Osteoblast (primary cell): ENCODE results near the gene INTS4. TPM values are rescaled to one million over a fixed set of nuclear protein-coding genes. Genes with fewer than 3 reads are reported as not detected.
A peak's percentile ranks its signal among the peaks of the same experiment; 100 is the strongest.
"Not testable (repeated sequence)": the region's sequence is repeated elsewhere in the genome, so short reads cannot be mapped to it uniquely, and the experiment has no call there.

ENCODE experiments used
- DNase-seq: peaks from one replicate; pipeline ENCODE4 v3.0.0; 2011; ENCODE audit warnings: low spot score, mixed read lengths; ENCODE audit not compliant: insufficient read length; ENCODE audit errors: missing footprints
- H2AFZ ChIP-seq: 2 replicates; pipeline ENCODE4 v1.6.0; 2011; ENCODE audit warnings: mild to moderate bottlenecking, low read length
- H3K27ac ChIP-seq: 2 replicates; pipeline ENCODE4 v1.5.1; 2011; ENCODE audit warnings: mild to moderate bottlenecking, low read depth, low read length, moderate library complexity
- H3K27me3 ChIP-seq: 2 replicates; pipeline ENCODE4 v1.6.0; 2012; ENCODE audit warnings: mild to moderate bottlenecking, control low read depth, inconsistent platforms, low read length, moderate library complexity; ENCODE audit not compliant: insufficient read depth
- H3K36me3 ChIP-seq: 2 replicates; pipeline ENCODE4 v1.5.1; 2011; ENCODE audit warnings: mild to moderate bottlenecking, low read length, control low read depth, moderate library complexity; ENCODE audit not compliant: insufficient read depth
- H3K4me1 ChIP-seq: 2 replicates; pipeline ENCODE4 v1.5.1; 2011; ENCODE audit warnings: mild to moderate bottlenecking, low read length, control low read depth, moderate library complexity; ENCODE audit not compliant: insufficient read depth
- H3K4me2 ChIP-seq: 2 replicates; pipeline ENCODE4 v1.6.0; 2011; ENCODE audit warnings: mild to moderate bottlenecking, low read length; ENCODE audit not compliant: insufficient read depth
- H3K4me3 ChIP-seq: fragments of 200-600 bp; sonication (generic); 3 replicates; pipeline ENCODE4 v1.5.1; 2012; ENCODE audit warnings: mild to moderate bottlenecking, low read length, inconsistent platforms; ENCODE audit not compliant: insufficient read depth
- H3K79me2 ChIP-seq: 2 replicates; pipeline ENCODE4 v1.6.0; 2012; ENCODE audit warnings: mild to moderate bottlenecking, low read length, control low read depth, inconsistent platforms; ENCODE audit not compliant: insufficient read depth
- H3K9me3 ChIP-seq: 2 replicates; pipeline ENCODE4 v1.5.1; 2011; ENCODE audit warnings: low read depth, low read length, control low read depth
- H4K20me1 ChIP-seq: 2 replicates; pipeline ENCODE4 v1.6.0; 2012; ENCODE audit warnings: mild to moderate bottlenecking, low read length, control low read depth; ENCODE audit not compliant: insufficient read depth
- CTCF ChIP-seq: IDR thresholded peaks from 2 replicates; pipeline ENCODE4 v1.5.1; 2011; ENCODE audit warnings: mild to moderate bottlenecking, low read depth, low read length, moderate library complexity; ENCODE audit errors: extremely low read depth
- total RNA-seq: library from RNA; depleted of rRNA; stranded (reverse); fragments of >200 nt; gene quantifications from 2 replicates; pipeline ENCODE4 v1.2.3, GENCODE V29; 2012

Gene INTS4
- total RNA-seq, 1 donor: 35.8 TPM

DNA sequence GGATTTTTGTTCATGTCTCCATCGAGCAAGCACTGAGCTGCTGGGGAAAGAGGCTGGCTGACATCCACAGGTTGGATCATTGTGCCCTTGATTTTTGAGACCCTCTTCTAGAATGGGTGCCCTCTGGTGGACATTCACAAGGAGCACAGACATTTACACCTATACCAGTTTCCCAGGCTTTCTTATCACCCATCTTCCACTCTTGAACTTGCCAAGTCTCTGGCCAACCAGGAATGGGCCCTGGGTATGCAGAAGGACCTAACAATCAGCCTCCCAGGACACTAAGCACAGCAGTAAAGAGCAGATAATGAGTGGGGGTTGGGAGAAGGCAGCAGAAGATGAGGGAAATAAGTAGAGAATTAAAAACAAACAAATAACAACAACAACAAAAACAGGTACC, 5.7 kb upstream of the INTS4 start:
- H3K27me3 ChIP-seq: no peaks in the 10 kb centered on the region
- H3K27ac ChIP-seq: no peak overlapping the region
- H3K4me1 ChIP-seq: peaks cover 2% of the 10 kb centered on the region
- no peaks in the 10 kb centered on the region for H3K9me3 ChIP-seq
- peak; percentile 78 for TF ChIP-seq CTCF
- H4K20me1 ChIP-seq: no peaks in the 10 kb centered on the region
- H3K4me3 ChIP-seq: no peak overlapping the region
- no peaks in the 10 kb centered on the region for H3K79me2 ChIP-seq
- H2AFZ ChIP-seq: no peak overlapping the region
- peak; percentile 54 for DNase-seq
- H3K36me3 ChIP-seq: no peaks in the 10 kb centered on the region
- no peak overlapping the region for H3K4me2 ChIP-seq

GRCh38 chr11:77999446-78000030, 5.1 kb upstream of the INTS4 start:
- no peak for TF ChIP-seq CTCF
- H3K79me2 ChIP-seq: no peaks in the 10 kb centered on the region

DNA sequence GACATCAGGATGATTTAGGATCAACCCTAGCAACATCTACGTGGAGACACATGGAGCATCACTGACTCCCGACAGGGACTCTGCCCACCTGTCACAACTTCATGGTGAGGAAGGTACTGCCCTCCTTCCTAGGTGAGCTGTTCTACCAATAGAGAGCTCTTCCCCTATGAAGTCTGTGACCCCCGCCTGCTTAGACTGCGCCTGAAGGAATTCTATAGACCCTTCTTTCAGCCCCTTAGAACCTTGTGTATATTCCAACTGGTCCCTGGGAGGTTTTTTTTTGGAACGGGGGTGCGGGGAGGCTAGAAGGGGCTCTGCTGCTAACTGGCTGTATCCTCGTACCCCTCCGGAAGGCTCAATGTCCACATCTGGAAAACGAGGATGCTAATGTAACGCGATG, 566 bp downstream of the INTS4 start:
- TF ChIP-seq CTCF: no peak
- H3K9me3 ChIP-seq: no peaks in the 10 kb centered on the region
- H3K36me3 ChIP-seq: peaks cover 14% of the 10 kb centered on the region
- H3K4me3 ChIP-seq: peak overlapping the region; percentile 88
- H3K79me2 ChIP-seq: peaks cover 27% of the 10 kb centered on the region
- H2AFZ ChIP-seq: peak overlapping the region; percentile 96
- peaks cover 14% of the 10 kb centered on the region for H3K4me1 ChIP-seq
- H4K20me1 ChIP-seq: no peaks in the 10 kb centered on the region
- DNase-seq: peak; percentile 38
- peak overlapping the region; percentile 92 for H3K4me2 ChIP-seq
- H3K27ac ChIP-seq: peak overlapping the region; percentile 67
- no peaks in the 10 kb centered on the region for H3K27me3 ChIP-seq

More at GRCh38 chr11:77999446-78000030, 5.1 kb upstream of the INTS4 start:
- peak; percentile 54 for DNase-seq
- no peaks in the 10 kb centered on the region for H3K36me3 ChIP-seq
- H4K20me1 ChIP-seq: no peaks in the 10 kb centered on the region
- no peak overlapping the region for H3K27ac ChIP-seq
- H3K27me3 ChIP-seq: no peaks in the 10 kb centered on the region
- peaks cover 5% of the 10 kb centered on the region for H3K4me1 ChIP-seq
- no peak overlapping the region for H2AFZ ChIP-seq
- no peak overlapping the region for H3K4me2 ChIP-seq
- no peaks in the 10 kb centered on the region for H3K9me3 ChIP-seq
- H3K4me3 ChIP-seq: no peak overlapping the region

- Histone ChIP-seq H3K9me3 (no peaks in the 10 kb centered on the region), H3K27me3 (no peaks in the 10 kb centered on the region), H4K20me1 (no peaks in the 10 kb centered on the region), H3K4me2 (no peak overlapping the region), H2AFZ (no peak overlapping the region), H3K4me3 (no peak overlapping the region), H3K27ac (no peak overlapping the region), H3K4me1 (peaks cover 14% of the 10 kb centered on the region), H3K36me3 (peaks cover 26% of the 10 kb centered on the region), H3K79me2 (peaks cover 31% of the 10 kb centered on the region)
- TF ChIP-seq CTCF: no peak
- no peak for DNase-seq
These were observed 3.5 kb downstream of the INTS4 start for GRCh38 chr11:77990981-77991380.

DNA sequence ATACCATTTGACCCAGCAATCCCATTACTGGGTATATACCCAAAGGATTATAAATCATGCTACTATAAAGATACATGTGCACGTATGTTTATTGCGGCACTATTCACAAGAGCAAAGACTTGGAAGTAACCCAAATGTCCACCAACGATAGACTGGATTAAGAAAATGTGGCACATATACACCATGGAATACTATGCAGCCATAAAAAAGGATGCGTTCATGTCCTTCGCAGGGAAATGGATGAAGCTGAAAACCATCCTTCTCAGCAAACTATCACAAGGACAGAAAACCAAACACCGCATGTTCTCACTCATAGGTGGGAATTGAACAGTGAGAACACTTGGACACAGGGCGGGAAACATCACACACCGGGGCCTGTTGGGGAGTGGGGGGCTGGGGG, 8.0 kb downstream of the INTS4 start:
- H3K4me3 ChIP-seq, H4K20me1 ChIP-seq, H3K27ac ChIP-seq, H2AFZ ChIP-seq, H3K4me1 ChIP-seq, H3K27me3 ChIP-seq, H3K9me3 ChIP-seq, H3K4me2 ChIP-seq, DNase-seq: not testable (repeated sequence)
- Histone ChIP-seq H3K79me2 (peaks cover 24% of the 10 kb centered on the region), H3K36me3 (peaks cover 38% of the 10 kb centered on the region)
